ENCODE data around the gene TSSK6. TPM values are rescaled to one million over a fixed set of nuclear protein-coding genes. Genes with fewer than 3 reads are reported as not detected.

Gene TSSK6
- total RNA-seq, 1 donor from 2014 or later = 1.8 TPM

- ATAC-seq = no peak
Observed at GRCh38 chr19:19544954-19545591, 29.7 kb upstream of the TSSK6 start.

GRCh38 chr19:19544257-19544953 is 29.1 kb upstream of the TSSK6 start:
- ATAC-seq (no peak), DNase-seq (ENCODE audit: low spot score) (no peak)

More at GRCh38 chr19:19544954-19545591, 29.7 kb upstream of the TSSK6 start:
- DNase-seq (ENCODE audit: low spot score) = no peak

- DNase-seq (ENCODE audit: low spot score) (no peak), ATAC-seq (no peak)
Observed at GRCh38 chr19:19543640-19544039, 28.3 kb upstream of the TSSK6 start.

GRCh38 chr19:19543101-19543500 is 27.8 kb upstream of the TSSK6 start:
- ATAC-seq = no peak
- DNase-seq (ENCODE audit: low spot score) = no peak

GRCh38 chr19:19542507-19542906 is 27.2 kb upstream of the TSSK6 start:
- DNase-seq (ENCODE audit: low spot score) = no peak

GRCh38 chr19:19541616-19542015 is 26.3 kb upstream of the TSSK6 start:
- DNase-seq (ENCODE audit: low spot score) (no peak), ATAC-seq (no peak)

More at GRCh38 chr19:19542507-19542906, 27.2 kb upstream of the TSSK6 start:
- ATAC-seq = no peak

GRCh38 chr19:19540715-19541515 is 25.6 kb upstream of the TSSK6 start:
- DNase-seq (ENCODE audit: low spot score) (no peak), ATAC-seq (no peak)

- DNase-seq (ENCODE audit: low spot score) (no peak), ATAC-seq (no peak)
Observed at GRCh38 chr19:19540064-19540714, 24.8 kb upstream of the TSSK6 start.

GRCh38 chr19:19539698-19540063 is 24.3 kb upstream of the TSSK6 start:
- no peak for ATAC-seq
- DNase-seq (ENCODE audit: low spot score) = no peak

- no peak for DNase-seq (ENCODE audit: low spot score)
Observed at GRCh38 chr19:19538785-19539166, 23.4 kb upstream of the TSSK6 start.

GRCh38 chr19:19538061-19538784 is 22.9 kb upstream of the TSSK6 start, which contains the start of gene CILP2:
TSS of gene CILP2 (plus strand) at chr19:19538265. CDS start at chr19:19538350, 85 bp downstream.
- no peak for DNase-seq (ENCODE audit: low spot score)
- peak; percentile 18 for ATAC-seq

More at GRCh38 chr19:19538785-19539166, 23.4 kb upstream of the TSSK6 start:
- no peak for ATAC-seq

GRCh38 chr19:19537075-19538048 is 22.0 kb upstream of the TSSK6 start:
- DNase-seq (ENCODE audit: low spot score) (no peak), ATAC-seq (no peak)

GRCh38 chr19:19535311-19536191 is 20.2 kb upstream of the TSSK6 start:
- DNase-seq (ENCODE audit: low spot score) (no peak), ATAC-seq (no peak)

- DNase-seq (ENCODE audit: low spot score) (no peak), ATAC-seq (no peak)
Observed at GRCh38 chr19:19534556-19535265, 19.4 kb upstream of the TSSK6 start.

GRCh38 chr19:19533841-19534240 is 18.5 kb upstream of the TSSK6 start:
- ATAC-seq = no peak
- no peak for DNase-seq (ENCODE audit: low spot score)

- no peak for DNase-seq (ENCODE audit: low spot score)
- ATAC-seq = no peak
Observed at GRCh38 chr19:19532806-19533701, 17.7 kb upstream of the TSSK6 start.

Measured in left lobe of liver (tissue), 2 donors.